OCI-LY3 (cell line): ENCODE results near the gene IL18.

ENCODE experiments used
- EZH2phosphoT487 ChIP-seq: fragments of 200-600 bp; shearing (Covaris generic); IDR thresholded peaks from 2 replicates; pipeline ENCODE4 v1.6.1; 2018; ENCODE audit warnings: antibody characterized with exemption, mixed run types, low read depth
- TF ChIP-seq, protein P1 (sequence below): fragments of 200-600, 300-600 bp; sonication (generic); IDR thresholded peaks from 2 replicates; pipeline ENCODE4 v1.5.1; 2014; ENCODE audit warnings: antibody characterized with exemption, low read length, low read depth

DNA sequence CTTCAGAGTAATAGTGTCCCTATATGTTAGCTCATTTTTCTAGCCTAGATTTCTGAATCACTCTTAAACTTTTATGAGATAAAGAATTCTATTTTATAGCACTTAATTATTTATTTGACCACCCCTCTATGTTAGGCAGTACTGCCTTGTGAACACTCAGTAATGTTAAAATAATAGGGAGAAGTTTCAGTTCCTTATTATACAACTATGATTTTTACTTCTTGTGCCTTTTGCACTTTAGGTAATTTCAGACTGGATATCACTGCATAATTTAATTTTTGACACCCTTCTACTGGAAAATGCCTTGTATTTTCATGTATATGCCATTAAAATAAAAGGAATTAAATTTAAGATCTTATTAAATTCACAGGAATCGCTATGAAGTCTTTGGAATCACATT lies 14.5 kb upstream of the IL18 start:
- TF ChIP-seq EZH2phosphoT487: no peak
- TF ChIP-seq, protein P1, sequence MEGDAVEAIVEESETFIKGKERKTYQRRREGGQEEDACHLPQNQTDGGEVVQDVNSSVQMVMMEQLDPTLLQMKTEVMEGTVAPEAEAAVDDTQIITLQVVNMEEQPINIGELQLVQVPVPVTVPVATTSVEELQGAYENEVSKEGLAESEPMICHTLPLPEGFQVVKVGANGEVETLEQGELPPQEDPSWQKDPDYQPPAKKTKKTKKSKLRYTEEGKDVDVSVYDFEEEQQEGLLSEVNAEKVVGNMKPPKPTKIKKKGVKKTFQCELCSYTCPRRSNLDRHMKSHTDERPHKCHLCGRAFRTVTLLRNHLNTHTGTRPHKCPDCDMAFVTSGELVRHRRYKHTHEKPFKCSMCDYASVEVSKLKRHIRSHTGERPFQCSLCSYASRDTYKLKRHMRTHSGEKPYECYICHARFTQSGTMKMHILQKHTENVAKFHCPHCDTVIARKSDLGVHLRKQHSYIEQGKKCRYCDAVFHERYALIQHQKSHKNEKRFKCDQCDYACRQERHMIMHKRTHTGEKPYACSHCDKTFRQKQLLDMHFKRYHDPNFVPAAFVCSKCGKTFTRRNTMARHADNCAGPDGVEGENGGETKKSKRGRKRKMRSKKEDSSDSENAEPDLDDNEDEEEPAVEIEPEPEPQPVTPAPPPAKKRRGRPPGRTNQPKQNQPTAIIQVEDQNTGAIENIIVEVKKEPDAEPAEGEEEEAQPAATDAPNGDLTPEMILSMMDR: no peak
